LNCAP (cell line): ENCODE data around the gene TNK1.
A peak's percentile ranks its signal among the peaks of the same experiment; 100 is the strongest.

Experiments
- CTCF ChIP-seq: fragments of 450-650 bp; IDR thresholded peaks from 2 replicates; pipeline ENCODE4 v1.5.1; 2017; ENCODE audit warnings: mild to moderate bottlenecking

Gene TNK1

GRCh38 chr17:7435676-7436555 is 55.0 kb downstream of the TNK1 start:
- TF ChIP-seq CTCF = no peak

- TF ChIP-seq CTCF = peak; percentile 77
These were observed 55.9 kb downstream of the TNK1 start for GRCh38 chr17:7436556-7437368.

GRCh38 chr17:7437369-7437863 is 56.5 kb downstream of the TNK1 start:
- no peak for TF ChIP-seq CTCF

- TF ChIP-seq CTCF = no peak
These were observed 57.2 kb downstream of the TNK1 start for GRCh38 chr17:7437950-7438614.

- TF ChIP-seq CTCF = no peak
These were observed 58.0 kb downstream of the TNK1 start for GRCh38 chr17:7438656-7439460.
